PC-3 (cell line): ENCODE data around the gene MED12L. TPM values are rescaled to one million over a fixed set of nuclear protein-coding genes. Genes with fewer than 3 reads are reported as not detected.

Experiments
- ATAC-seq: fragments of 200-7000 bp; cut with Tn5 transposase; 2 replicates; pipeline ENCODE4 v1.9.1; 2020; ENCODE audit warnings: mild to moderate bottlenecking, moderate library complexity
- BruUV-seq: library from RNA; stranded (reverse); fragments of 400-500 nt; replicated peaks from 2 replicates; lab custom pipeline; 2021; lab: Mats Ljungman, UMichigan
- CTCF ChIA-PET: fragments of 300-600 bp; sonication (Branson Sonifier 250); formaldehyde crosslinking; loops from one replicate; lab custom pipeline; 2022; ENCODE audit warnings: antibody characterized with exemption; lab: Charles Lee
- POLR2A ChIA-PET: fragments of 300-600 bp; sonication (Branson Sonifier 250); formaldehyde crosslinking; loops from one replicate; lab custom pipeline; 2022; ENCODE audit warnings: antibody characterized with exemption; ENCODE audit not compliant: unreplicated experiment; lab: Charles Lee
- DNase-seq: peaks from one replicate; pipeline ENCODE4 v3.0.0-alpha.2; 2015
- H2AFZ ChIP-seq: fragments of 300-600 bp; sonication (generic); 2 replicates; pipeline ENCODE4 v1.6.0; 2016; ENCODE audit warnings: antibody characterized with exemption, low read length
- H3F3A ChIP-seq: fragments of 300-600 bp; sonication (generic); one replicate; pipeline ENCODE4 v1.6.0; 2017; ENCODE audit warnings: antibody characterized with exemption, low read length, control low read depth, mild to moderate bottlenecking; ENCODE audit not compliant: unreplicated experiment
- H3K27ac ChIP-seq: fragments of 300-600 bp; sonication (generic); 2 replicates; pipeline ENCODE4 v1.5.1; 2016; ENCODE audit warnings: mild to moderate bottlenecking, low read length
- H3K27me3 ChIP-seq: fragments of 300-600 bp; sonication (generic); 2 replicates; pipeline ENCODE4 v1.6.1; 2016; ENCODE audit warnings: low read length, mixed read lengths
- H3K36me3 ChIP-seq: fragments of 300-600 bp; sonication (generic); 2 replicates; pipeline ENCODE4 v1.6.1; 2016; ENCODE audit warnings: low read depth, mixed run types, low read length, mixed read lengths
- H3K4me1 ChIP-seq: fragments of 300-600 bp; sonication (generic); 2 replicates; pipeline ENCODE4 v1.5.1; 2016; ENCODE audit warnings: low read length; ENCODE audit not compliant: insufficient read depth
- H3K4me2 ChIP-seq: fragments of 300-600 bp; sonication (generic); 2 replicates; pipeline ENCODE4 v1.6.0; 2016; ENCODE audit warnings: low read length
- H3K4me3 ChIP-seq: fragments of 300-600 bp; sonication (generic); 2 replicates; pipeline ENCODE4 v1.5.1; 2016; ENCODE audit warnings: mild to moderate bottlenecking, low read length, mixed read lengths
- H3K79me2 ChIP-seq: fragments of 300-600 bp; sonication (generic); 2 replicates; pipeline ENCODE4 v1.6.1; 2017; ENCODE audit warnings: low read length, mixed read lengths
- H3K9ac ChIP-seq: fragments of 300-600 bp; sonication (generic); 2 replicates; pipeline ENCODE4 v1.6.0; 2016; ENCODE audit warnings: mild to moderate bottlenecking, low read length
- H3K9me2 ChIP-seq: fragments of 300-600 bp; sonication (generic); replicated peaks from 2 replicates; pipeline ENCODE4 v1.6.1; 2016; ENCODE audit warnings: mixed run types, low read length, mixed read lengths
- H3K9me3 ChIP-seq: fragments of 300-600 bp; sonication (generic); 2 replicates; pipeline ENCODE4 v1.6.1; 2016; ENCODE audit warnings: low read length, mixed read lengths
- H4K20me1 ChIP-seq: fragments of 300-600 bp; sonication (generic); 2 replicates; pipeline ENCODE4 v1.6.1; 2016; ENCODE audit warnings: low read length, mixed read lengths
- EZH2 ChIP-seq: fragments of 300-600 bp; sonication (generic); IDR thresholded peaks from one replicate; pipeline ENCODE4 v1.6.1; 2017; ENCODE audit warnings: antibody characterized with exemption, mild to moderate bottlenecking, low read length; ENCODE audit not compliant: unreplicated experiment
- EZH2phosphoT487 ChIP-seq: fragments of 300-600 bp; sonication (generic); IDR thresholded peaks from 2 replicates; pipeline ENCODE4 v1.6.1; 2018; ENCODE audit warnings: mild to moderate bottlenecking, antibody characterized with exemption, low read length, borderline replicate concordance
- intact Hi-C: fragments of 100-400 bp; cut with micrococcal nuclease; formaldehyde crosslinking; loops from 2 replicates; pipeline ENCODE4 v1.9.0; 2023
- total RNA-seq: library from RNA; depleted of rRNA; stranded (reverse); fragments of >200 nt; gene quantifications from 2 replicates; pipeline ENCODE4 v1.2.3, GENCODE V29; 2014
- TF ChIP-seq, protein P1 (sequence below): fragments of 300-600 bp; sonication (generic); conservative IDR thresholded peaks from 2 replicates; pipeline ENCODE4 v1.5.1; 2017; ENCODE audit warnings: antibody characterized with exemption, low read depth, mild to moderate bottlenecking, low read length

Gene MED12L
- total RNA-seq, 1 experiment from 2014 or later = 0.55 TPM

DNA sequence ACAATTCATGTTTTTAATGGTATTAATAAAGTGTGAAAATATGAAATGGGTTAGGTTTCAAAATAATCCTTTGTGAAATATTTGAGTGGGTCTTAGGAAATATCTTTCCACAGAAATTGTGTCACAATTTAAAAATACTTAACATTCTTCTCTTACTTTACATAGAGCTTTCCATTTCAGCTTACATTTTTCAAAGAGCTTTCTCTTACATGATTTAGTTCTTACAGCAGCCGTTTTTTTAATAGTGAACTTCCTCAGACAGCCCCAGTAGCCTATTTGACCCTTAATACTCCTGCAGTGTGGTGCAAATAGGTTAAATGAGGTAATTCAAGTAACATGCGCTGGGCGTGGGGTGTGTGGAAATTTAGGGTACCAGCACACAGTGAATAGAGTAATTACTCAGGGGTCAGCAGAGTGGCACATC lies 277.3 kb downstream of the MED12L start:
- BruUV-seq = no TSS peak
- H3K9me3 ChIP-seq = no peaks in the 10 kb centered on the region
- ChIA-PET CTCF (interaction anchor here (0.6 kb wide), 1 partner anchor 36 kb away, joined by 3 read pairs; no protein-coding TSS in a partner anchor), POLR2A (no interaction called here)
- no peak overlapping the region for H3K4me2 ChIP-seq
- DNase-seq = no peak
- H3K4me3 ChIP-seq = no peak overlapping the region
- intact Hi-C loops = loop anchor here (5.0 kb wide), 1 partner anchor 35 kb away; the partner anchor contains the start of gene P2RY13
- TF ChIP-seq, protein P1, sequence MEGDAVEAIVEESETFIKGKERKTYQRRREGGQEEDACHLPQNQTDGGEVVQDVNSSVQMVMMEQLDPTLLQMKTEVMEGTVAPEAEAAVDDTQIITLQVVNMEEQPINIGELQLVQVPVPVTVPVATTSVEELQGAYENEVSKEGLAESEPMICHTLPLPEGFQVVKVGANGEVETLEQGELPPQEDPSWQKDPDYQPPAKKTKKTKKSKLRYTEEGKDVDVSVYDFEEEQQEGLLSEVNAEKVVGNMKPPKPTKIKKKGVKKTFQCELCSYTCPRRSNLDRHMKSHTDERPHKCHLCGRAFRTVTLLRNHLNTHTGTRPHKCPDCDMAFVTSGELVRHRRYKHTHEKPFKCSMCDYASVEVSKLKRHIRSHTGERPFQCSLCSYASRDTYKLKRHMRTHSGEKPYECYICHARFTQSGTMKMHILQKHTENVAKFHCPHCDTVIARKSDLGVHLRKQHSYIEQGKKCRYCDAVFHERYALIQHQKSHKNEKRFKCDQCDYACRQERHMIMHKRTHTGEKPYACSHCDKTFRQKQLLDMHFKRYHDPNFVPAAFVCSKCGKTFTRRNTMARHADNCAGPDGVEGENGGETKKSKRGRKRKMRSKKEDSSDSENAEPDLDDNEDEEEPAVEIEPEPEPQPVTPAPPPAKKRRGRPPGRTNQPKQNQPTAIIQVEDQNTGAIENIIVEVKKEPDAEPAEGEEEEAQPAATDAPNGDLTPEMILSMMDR = no peak
- TF ChIP-seq EZH2phosphoT487 (no peak), EZH2 (no peak)
- ATAC-seq = no peak
- H2AFZ ChIP-seq = no peak overlapping the region
- no peaks in the 10 kb centered on the region for H3K27me3 ChIP-seq
- H3K27ac ChIP-seq = no peak overlapping the region
- H3K4me1 ChIP-seq = peaks cover 20% of the 10 kb centered on the region
- no peaks in the 10 kb centered on the region for H3K9me2 ChIP-seq
- H3K9ac ChIP-seq = no peak overlapping the region
- H3K79me2 ChIP-seq = no peaks in the 10 kb centered on the region
- no peaks in the 10 kb centered on the region for H3F3A ChIP-seq
- no peaks in the 10 kb centered on the region for H3K36me3 ChIP-seq
- H4K20me1 ChIP-seq = no peaks in the 10 kb centered on the region

DNA sequence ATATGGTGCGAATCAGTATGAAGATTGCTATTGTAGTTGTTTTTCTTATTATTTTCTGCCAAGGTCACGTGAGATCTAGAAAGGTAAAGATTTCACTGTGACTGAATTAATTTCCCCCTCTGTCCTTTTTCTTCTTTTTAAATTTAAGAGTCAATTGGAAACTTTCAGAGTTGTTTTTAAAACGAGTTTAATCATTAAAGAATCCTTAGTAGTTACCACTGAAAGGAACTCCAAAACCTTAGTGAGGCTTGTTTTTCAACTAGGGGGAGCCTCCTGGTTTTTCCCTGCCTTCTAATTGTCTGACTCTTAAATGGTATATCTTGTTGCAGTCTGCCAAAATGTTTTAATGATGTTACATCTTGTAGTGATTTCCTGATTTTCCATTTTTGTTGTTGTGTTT lies 281.5 kb downstream of the MED12L start:
- CTCF ChIA-PET = no interaction called here
- DNase-seq (no peak), ATAC-seq (no peak)
- POLR2A ChIA-PET = no interaction called here
- no peaks in the 10 kb centered on the region for H3K36me3 ChIP-seq
- H3K79me2 ChIP-seq = no peaks in the 10 kb centered on the region
- TF ChIP-seq EZH2phosphoT487 = no peak
- TF ChIP-seq, protein P1 = 0 out of 2 replicates have a peak, but pooled peaks have one; percentile 6
- no peak for TF ChIP-seq EZH2
- H3K4me1 ChIP-seq = peaks cover 17% of the 10 kb centered on the region
- H3K9ac ChIP-seq = no peak overlapping the region
- no peak overlapping the region for H3K4me3 ChIP-seq
- intact Hi-C loops = no loop called here
- H3K9me2 ChIP-seq = no peaks in the 10 kb centered on the region
- no peaks in the 10 kb centered on the region for H4K20me1 ChIP-seq
- no peak overlapping the region for H3K27ac ChIP-seq
- no peaks in the 10 kb centered on the region for H3F3A ChIP-seq
- no peaks in the 10 kb centered on the region for H3K9me3 ChIP-seq
- BruUV-seq = no TSS peak
- H3K27me3 ChIP-seq = no peaks in the 10 kb centered on the region
- no peak overlapping the region for H3K4me2 ChIP-seq
- no peak overlapping the region for H2AFZ ChIP-seq

DNA sequence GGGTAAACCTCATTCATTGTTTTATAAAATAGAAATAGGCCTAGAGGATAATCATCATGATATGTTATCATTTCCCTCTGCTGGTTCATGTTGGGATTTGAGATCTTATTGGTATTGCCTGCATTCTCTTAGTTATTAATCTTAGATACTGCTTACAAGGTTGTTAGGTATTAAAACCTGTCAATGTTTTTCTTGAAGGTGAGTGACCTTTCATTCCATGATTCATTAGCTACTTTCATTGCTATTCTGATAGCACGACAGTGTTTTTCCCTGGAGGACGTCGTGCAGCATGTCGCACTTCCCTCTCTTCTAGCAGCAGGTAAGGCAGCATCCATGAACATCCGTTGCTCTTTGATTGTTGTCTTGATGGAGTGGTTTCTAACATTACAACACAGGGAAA lies 282.0 kb downstream of the MED12L start:
- no peak overlapping the region for H3K4me3 ChIP-seq
- H2AFZ ChIP-seq = no peak overlapping the region
- no peaks in the 10 kb centered on the region for H3K9me3 ChIP-seq
- H3K79me2 ChIP-seq = no peaks in the 10 kb centered on the region
- CTCF ChIA-PET = no interaction called here
- no peaks in the 10 kb centered on the region for H3K9me2 ChIP-seq
- no peak for DNase-seq
- no peaks in the 10 kb centered on the region for H3K27me3 ChIP-seq
- no TSS peak for BruUV-seq
- H4K20me1 ChIP-seq = no peaks in the 10 kb centered on the region
- ATAC-seq = no peak
- H3F3A ChIP-seq = no peaks in the 10 kb centered on the region
- intact Hi-C loops = no loop called here
- POLR2A ChIA-PET = no interaction called here
- H3K4me2 ChIP-seq = no peak overlapping the region
- no peak overlapping the region for H3K27ac ChIP-seq
- peaks cover 21% of the 10 kb centered on the region for H3K4me1 ChIP-seq
- H3K36me3 ChIP-seq = no peaks in the 10 kb centered on the region
- no peak for TF ChIP-seq EZH2
- TF ChIP-seq, protein P1 = no peak
- no peak for TF ChIP-seq EZH2phosphoT487
- H3K9ac ChIP-seq = no peak overlapping the region
